Fibroblast of skin of scalp (primary cell): ENCODE measurements around the gene PIP5KL1.

ENCODE experiments used
- DNase-seq: peaks from one replicate; pipeline ENCODE4 v3.0.0-alpha.2; 2013

The PIP5KL1 gene

DNA sequence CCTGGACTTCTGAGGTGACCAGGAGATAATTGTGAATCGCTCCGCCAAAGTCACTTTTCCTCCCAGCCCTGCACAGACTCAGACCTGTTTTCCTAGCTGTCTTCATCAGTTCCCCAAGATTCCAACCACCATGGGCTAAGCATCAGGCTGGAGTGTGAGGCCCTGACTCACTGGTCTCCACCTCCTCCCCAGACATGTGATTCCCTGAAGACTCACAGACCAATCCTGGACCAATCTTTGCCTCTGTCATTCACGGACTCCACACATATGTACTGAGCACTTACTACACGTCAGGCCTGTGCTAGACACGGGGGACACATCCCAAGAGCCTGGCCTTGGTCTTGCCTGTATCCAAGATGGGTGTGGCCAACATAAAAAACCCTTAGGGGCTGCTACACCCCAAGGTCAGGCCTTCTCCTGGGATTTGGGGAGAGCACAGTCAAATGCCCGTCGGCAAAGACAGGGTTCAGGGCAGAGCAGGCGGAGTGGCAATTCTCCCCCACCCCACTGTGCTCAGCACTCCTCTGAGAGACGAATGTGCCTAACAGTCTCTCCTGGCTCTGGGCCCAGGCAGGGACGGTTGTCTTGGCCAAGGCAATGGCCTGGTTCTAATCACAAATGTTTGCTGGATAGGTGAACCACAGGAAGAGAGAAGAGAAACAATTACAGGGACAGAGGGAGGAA lies 38.3 kb upstream of the PIP5KL1 start:
- peak; percentile 95 for DNase-seq

DNA sequence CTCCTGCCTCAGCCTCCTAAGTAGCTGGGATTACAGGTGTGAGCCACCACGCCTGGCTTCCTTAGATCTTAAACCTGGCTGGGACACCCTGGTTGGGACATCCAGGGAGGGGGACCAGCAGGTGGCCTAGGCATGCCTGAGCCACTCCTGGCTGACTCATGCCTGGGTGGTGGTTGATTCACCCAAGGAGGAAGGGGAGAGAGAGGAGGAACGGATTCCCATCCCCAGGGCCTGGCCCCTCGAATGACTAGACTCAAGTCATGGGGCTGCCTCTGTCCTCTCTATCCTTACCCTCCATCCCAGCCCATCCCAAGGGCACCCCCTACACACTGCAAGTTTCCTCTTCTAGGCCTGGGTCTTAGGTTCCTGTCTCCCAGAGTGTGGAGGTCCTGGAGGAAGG lies 37.5 kb upstream of the PIP5KL1 start:
- DNase-seq: peak; percentile 71

DNA sequence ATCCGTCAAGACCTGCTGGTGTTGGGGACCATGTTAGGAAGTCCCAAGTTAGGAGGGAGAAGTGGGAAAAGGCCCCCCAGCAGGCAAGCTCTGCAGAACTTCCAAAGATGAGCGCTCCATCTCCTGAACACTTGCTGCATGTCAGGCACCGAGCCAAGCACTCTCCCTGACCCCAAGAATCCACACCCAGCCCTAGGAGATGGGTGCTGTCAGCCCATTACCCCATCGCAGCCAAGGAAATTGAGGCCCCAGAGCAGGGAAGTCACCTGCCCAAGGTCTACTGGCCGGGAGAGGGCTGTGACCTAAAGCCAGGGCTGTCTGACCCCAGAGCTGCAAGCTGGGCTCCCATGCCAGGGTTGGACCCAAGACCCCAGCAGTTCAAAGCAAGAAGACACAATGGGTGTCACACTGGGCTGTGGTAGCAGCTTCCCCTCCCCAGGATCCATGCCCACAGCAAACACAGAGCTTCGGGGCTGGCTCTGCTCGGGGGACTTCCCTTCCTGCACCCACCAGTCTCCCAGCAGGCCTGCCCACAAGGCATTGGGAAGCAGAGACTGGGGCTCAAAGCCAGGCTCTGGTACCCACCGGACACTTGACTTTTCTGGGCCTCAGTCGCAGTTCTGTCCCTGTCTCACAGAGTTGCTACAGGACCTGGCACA lies 36.7 kb upstream of the PIP5KL1 start:
- no peak for DNase-seq

DNA sequence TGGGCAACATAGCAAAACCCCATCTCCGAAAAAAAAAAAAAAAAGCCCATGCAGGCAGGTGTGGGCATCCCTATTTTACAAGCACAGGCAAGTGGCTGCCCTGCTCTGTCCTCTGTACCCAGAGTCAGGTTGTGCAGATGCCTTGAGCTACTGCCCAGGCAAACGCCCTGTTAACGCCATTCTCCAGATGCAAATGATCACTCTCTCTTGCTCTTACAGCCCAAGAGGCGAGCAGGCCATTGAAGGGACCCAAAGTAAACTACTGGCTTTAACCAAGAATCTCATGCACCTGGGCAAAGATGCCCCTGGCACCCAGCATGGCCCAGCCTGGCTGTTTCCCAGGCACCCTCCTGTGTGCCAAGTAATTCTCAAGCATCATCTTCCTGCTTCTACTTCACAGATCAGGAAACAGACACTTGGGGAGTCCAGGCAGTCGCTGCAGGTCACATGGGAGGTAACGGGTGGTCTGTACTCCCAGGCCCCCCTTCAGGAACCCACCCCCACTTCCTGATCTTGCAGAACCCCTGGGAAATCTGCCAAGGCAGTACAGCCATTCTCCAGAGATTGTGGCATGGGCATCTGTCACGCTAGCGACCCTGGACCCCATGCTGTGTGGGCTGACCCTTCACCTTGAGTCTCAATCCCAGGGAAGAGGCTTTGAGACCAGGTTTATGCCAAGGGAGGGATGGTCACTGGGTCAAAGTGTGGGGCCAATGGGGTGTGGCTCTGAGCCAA lies 36.0 kb upstream of the PIP5KL1 start:
- no peak for DNase-seq

DNA sequence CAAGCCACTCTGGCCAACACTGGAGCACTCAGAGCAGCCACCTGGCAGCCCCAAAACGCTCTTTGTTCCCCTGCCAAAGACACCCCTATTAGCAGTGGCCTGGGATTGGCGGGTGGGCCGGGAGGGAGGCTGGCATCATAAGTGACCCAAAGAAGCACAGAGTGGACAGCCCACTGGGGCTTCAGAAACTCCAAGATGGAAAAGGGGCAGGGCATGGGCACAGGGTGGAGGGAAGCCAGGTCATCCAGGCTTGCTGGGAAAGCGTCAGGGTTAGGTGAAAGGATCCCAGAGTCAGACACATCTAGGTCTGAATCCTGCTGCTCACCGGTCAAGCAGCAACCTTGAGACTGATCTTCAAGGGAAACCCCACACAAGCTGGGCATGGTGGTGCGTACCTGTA lies 35.4 kb upstream of the PIP5KL1 start:
- DNase-seq: no peak

DNA sequence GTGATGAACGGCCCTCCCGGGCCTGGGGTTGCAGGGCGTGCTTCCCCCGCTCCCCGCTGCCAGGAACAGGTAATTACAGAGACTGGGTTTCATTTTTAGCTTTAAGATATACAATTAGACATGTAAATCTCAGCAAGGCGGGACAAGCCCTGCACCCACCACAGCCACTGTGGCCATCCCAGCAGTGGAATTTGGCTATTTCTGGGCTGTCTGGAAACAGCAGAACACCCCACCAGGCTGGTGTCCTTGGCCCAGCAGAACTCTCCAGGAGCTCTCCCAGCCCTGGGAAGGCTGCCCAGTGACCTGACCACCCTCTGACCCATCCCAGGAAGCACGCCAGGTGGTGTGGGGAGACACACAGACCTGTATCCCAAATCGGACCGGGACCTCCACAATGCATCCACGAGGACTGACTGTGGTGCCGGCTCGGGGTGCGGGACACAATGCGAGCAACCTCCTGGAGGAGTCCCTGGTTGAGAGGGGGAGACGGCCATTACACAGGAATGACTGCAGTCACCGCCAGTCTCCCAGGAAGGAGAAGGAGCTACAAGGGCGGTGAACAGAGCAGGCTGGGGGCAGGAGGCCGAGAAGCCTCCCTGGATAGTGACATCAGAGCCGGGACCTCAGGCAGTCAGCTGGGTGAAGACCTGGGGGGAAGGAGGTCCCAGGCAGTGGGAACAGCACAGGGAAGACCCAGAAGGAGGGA lies 32.9 kb upstream of the PIP5KL1 start:
- no peak for DNase-seq

DNA sequence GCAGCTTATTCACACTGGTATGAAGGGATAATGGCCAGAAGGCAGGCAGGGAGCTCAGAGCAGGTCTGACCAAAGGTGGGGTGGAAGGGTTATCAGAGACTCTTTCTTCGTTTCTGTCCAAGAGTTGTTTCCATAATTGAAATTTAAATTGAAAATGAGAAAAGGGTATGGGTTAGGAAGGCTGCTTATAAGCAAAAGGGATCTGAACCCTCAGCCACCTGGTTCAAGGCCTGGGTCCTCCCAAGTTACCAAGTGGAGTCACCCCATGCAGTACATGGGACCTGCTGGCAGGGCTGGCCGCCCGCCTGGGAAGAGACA lies 32.4 kb upstream of the PIP5KL1 start:
- DNase-seq: no peak

DNA sequence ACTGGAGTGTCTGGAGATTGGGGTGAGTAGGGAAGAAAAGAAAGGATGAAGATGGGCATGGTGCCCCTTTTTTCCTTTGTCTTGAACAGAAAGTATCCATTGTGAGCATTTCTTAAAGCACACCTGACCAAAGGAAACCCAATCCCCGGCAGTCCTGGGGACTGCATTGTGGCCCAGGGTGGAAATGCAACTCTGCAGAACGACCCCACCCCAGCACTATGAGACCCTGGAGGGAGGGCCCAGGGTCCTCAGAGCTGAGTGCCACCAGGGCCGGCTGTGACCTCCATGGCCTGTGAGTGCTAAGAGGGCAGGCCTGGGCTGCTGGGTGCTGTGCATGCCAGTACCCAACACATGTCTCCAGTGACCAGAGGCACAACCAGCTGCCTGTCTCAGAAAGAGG lies 31.7 kb upstream of the PIP5KL1 start:
- no peak for DNase-seq

DNA sequence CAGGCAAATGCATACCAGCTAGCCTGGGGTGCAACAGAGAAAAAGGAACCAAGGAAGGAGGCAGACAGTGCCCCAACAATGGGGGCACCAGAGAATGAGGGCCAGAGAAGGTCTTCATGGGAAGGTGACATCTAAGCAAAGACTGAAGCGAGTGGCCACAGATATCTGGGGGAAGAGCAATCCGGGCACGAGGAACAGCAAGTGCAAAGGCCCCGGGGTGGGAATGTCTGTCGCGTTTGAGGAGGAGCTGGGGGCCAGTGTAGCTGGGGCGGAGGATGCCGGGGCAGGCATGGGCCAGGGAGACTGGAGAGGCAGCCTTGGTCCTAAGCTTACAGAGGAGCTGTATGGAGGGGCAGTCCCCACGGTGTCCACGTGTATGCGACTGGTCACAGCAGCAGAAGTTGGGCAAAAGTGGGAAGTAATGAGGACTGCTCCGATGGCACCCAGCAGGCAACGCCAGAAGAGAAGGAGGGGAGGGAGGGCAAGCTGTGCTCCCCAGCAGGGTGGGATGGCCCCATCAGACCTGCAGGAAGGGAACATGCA lies 31.1 kb upstream of the PIP5KL1 start:
- no peak for DNase-seq

DNA sequence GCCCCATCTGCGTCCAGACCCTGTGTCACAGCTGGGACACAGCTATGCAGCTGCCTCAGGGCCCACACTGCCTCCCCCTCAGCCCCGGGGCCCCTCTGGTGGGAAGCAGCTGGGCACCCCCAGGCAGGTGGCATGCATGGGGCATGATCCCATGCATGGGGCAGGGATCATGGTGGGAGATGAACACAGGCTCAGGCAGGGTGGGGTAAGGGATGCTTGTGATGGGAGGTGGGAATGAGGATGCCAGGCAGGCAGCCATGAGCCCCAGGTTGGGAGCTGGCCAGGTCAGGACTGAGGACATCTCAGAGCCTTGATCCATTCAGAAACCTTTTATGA lies 30.5 kb upstream of the PIP5KL1 start:
- no peak for DNase-seq

DNA sequence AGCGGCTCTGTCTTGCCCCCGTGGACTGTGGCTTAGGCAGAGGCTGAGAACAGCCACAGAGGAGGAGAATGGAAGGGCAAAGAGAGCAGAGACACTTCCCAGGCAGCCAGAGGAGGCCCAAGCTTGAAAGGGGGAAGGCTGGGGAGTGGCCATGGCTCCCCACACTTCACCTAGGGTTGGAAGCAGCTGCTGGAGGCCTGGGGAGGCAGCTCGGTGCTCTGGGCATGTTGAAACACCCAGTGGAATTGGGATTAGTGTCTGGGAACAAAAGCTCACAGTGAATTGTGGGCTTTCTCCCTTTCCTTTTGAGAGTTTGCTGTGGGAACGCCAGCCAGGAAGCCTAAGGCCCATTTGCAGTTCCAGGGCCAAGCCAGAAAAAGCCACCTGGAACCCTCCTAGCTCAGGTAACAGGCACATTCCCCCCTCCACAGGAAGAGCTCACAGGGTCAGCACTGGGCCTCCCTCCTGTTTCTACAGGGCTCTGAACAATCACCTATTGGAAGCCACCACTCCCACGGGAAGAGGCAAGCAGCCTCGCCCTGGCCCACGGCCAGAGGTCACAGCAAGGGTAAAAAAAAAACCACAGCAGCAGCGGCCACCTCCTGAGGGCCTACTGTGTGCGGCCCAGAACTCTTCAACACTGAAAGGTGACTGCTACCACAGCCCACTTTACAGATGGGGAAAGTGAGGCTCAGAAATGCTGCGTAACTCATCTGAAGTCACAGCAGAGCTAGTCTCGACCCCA lies 30.0 kb upstream of the PIP5KL1 start:
- DNase-seq: no peak

DNA sequence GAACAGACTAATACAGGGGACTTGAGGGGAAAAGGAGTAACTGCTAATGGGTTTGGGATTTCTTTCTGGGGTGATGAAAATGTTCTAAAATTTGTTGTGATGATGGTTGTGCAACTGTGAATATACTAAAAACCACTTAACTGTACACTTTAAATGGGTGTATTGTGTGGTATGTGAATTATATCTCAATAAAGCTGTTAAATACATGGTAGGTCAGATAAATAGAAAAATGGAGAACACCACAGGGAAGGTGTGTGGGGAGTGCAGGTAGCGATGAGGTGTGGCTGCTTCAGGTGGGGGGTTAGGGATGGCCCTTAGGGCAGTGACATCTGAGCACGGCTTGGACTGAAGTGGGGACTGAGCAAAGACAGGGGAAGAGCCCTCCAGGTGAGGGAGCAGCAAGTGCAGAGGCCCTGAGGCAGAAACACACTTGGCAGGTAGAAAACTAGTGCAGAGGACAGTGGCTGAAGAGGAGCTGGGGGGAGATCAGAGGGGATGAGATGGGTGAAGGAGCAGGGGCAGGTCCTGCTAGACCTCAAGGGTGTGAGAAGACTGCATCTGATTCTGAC lies 29.3 kb upstream of the PIP5KL1 start:
- DNase-seq: no peak

DNA sequence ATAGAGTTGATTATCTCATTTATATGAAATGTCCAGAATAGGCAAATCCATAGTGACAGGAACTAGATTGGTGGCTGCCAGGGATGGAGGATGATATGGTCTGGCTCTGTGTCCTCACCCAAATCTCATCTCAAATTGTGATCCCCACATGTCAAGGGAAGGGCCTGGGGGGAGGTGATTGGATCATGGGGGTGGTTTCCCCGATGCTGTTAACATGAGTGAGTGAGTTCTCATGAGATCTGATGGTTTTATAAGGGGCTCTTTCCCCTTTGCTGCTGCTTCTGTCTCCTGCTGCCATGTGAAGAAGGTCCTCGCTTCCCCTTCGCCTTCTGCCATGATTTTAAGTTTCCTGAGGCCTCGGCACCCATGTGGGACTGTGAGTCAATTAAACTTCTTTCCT lies 28.8 kb upstream of the PIP5KL1 start:
- DNase-seq: no peak

DNA sequence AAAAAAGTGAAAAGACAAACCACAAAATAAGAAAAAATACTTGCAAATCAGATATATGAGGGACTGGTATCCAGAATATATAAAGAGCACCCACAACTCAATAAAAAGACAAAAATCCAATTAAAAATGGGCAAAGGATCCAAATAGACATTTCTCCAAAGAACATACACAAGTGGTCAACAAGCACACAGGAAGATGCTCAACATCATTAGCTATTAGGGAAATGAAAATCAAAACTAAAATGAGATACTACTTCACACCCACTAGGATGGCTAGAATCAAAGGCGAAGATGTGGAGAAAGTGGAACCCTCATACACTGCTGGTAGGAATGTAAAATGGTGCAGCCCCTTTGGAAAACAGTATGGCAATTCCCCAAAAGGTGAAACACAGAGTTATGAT lies 28.2 kb upstream of the PIP5KL1 start:
- no peak for DNase-seq

DNA sequence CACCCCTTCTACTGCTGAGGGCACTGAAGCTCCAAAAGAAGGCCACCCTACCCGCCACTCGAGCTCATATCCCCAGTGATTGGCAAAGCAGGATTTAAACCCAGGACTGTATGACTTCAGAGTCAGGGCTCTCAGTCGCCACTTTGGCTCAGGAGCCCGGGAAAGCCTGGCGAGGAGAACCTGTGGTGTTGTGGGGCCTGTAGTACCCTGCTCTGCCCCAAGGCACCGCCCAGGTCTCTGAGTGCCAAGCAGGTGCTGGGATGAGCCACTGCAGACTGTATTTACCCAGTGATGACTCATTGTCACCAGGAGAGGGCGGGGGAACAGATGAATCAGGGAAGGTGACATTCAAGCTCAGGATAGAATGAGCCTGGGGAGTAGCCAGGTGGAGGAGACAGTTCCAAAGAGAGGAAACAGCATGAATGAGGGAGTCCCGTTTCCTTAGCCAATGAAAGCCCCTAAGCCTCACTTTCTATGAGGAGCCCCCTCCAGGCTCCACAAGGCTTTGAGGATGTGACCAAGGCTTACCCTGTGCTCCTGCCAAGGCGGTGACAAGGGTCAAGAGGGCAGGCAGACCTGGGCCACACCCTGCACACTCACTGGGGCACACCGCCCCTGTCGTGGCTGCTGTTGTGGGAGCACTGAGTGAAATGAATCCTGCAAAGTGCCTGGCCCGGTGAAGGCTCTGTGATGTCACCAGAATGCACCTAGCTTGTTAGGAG lies 24.9 kb upstream of the PIP5KL1 start:
- no peak for DNase-seq

DNA sequence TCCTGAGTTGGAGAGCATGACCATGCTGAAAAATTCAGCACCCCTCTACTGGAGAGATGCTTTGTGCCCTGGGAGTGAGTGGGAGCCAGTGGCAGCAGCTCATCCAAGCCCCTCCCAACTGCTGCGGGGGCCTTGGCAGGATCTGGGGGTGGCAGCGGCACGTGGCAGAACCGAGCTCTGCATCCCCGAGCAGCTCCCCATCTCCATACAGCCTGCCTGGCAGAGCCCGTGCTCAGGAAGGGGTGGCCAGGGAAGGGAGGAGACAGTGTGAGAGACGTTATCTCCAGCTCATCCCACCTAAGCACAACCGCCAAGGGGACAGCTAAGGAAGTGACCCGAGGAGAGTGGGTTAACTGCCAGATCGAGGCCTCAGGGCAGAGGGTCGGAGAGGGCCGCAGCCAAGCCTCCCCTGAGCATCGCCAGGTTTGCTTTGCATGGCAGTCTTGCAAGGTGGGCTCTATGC lies 24.3 kb upstream of the PIP5KL1 start:
- DNase-seq: no peak

DNA sequence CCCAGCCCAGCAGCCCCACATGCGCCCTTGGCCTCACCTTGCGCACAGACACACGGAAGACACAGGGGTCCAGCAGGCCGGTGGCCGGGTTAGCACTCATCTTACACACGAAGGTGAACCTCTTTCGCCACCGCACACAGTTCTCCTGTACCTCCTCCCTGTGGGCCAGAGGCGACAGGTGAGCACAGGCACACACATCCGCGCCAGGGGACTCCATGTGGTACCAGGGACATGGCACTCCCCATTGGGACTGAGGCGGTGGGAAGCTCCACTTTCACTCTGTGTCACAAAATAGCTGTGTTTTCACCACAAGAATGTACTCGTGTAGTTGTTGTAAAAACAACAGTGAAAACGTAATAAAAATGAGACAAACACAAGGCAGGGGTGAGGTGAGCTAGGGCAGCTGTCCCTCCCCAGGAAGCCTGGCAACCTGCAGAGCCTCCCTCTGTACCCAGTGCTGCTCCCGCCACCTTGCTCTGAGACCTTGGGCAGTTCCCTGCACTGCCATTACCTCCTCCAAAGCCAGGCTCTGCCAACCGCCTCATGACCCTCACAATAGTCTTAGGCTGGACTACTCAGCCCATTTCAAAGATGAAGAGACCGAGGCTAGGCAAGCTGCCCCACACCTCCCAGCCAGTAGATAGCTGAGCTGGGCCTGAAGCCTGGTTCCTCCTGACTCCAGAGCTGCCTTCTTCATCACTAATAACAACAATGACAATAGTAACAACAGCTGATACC lies 23.4 kb upstream of the PIP5KL1 start:
- DNase-seq: no peak

DNA sequence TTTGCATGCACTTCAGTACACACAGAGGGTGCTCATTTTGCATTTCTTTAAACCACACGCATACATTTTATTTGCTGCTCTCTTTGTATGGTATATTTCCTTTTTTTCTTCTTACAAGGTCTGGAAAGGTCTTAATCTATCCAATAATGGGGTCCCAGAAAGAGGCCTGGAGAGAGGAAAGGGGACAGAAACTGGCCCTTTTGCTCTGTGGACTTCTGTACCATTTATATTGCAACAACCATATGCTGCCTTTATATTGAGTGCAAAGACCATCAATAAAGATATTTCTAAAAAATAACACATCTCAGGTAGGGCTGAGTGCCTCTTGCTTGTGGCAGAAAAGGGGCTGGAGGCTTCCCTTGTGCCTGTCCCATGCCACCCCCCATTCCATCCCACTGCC lies 22.6 kb upstream of the PIP5KL1 start:
- DNase-seq: no peak

DNA sequence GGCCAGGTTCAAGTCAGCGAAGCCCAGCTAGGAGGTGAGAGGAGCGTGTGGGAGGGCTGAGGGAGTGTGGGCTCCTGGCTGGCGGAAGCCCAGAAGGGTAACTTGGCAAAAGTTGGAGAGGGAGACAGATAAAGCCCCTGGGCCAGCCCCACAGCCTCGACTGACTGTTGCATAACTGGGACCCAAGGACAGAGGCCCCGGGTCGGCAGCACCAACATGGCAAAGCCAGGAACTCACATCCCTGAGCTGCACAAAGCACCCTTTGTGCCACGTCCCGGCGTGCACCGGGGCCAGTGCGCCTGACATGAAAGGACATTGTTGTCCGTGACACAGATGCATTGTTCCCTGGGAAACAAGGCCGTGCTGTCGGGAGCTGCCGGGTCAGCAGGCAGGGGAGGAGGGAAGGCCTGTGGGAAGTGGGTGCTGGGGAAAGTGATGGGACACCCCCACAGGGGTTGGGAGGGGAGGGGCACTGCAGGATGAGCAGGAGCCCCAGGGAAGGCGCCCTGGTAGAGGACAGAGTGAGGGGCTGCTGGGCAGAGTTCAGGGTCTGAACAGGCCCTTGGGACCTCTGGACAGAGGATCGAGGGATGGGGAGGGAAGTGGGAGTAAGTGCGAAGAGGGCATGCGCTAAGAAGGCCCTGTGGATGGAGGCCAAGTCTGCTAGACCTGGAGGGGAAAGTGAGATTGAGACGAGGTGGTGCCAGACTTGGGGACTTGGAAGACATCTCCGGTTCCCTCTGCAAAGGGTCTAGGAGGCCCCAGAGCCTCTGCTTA lies 20.1 kb upstream of the PIP5KL1 start:
- no peak for DNase-seq
